GM21381 (cell line): ENCODE results near the gene IQCK.

Experiments used
- ATAC-seq: cut with Tn5 transposase; IDR thresholded peaks from one replicate; pipeline ENCODE4 v1.9.1; 2021; ENCODE audit warnings: mild to moderate bottlenecking, moderate library complexity; ENCODE audit not compliant: unreplicated experiment

IQCK gene

DNA sequence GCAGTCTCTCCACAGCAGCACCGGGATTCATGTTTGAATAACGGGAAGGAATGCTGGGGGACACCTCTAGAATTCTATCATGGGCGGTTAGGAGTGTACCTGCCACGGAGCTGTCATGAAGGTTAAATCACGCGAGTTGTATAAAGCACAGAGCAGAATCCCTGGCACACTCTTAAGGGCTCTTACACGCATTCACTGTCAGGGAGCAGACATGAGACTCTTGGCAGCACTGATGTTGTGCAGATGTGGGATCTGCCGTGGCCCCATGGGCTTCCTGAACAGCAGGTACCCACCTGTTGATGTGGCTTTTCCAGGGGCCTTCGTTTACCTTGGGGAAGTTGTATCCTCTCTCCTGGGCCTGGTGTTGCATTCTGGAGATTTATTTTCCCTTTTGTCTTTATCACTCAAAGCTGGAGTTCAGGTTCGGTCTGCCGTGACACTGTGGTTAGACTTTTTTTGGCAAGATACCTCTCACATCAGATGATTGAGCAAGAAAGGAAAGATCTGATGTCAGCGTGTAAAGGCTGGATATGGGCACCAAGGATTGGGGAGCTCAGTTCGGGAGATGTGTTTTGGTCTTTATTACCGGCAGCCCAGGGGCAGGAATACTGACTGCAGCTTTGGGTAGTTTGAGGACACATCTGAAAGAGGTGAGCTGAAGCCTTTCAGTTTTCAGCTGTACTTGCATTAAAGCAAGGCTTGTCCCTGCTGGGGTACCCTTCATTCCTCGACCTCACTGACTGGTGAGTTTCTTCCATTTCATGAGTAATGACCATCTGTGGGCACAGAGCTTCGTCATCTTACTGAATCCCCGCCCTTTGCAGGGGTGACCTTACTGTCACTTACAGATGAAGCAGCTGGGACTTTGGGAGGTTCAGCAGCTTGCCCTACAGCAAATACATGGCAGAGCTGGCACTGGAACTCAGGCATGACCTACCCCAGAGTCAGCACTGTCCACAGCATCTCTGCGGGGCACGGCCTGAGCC, 19.3 kb upstream of the IQCK start:
- no peak for ATAC-seq

DNA sequence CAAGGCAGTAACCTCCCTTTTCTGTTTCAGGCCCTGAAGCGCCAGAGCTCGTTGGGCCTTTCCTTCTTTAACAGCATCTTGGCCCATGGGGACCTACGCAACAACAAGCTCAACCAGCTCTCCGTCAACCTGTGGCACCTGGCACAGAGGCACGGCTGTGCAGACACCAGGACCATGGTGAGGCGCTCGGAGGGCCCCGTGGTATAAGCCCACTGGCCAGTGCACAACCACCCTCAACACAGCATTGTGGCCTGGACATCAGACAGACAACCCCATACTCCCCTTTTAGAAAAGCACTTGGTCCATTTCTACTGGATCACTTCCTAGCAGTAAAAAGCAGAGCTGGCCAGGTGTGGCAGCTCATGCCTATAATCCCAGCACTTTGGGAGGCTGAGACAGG, 18.6 kb upstream of the IQCK start:
- no peak for ATAC-seq

DNA sequence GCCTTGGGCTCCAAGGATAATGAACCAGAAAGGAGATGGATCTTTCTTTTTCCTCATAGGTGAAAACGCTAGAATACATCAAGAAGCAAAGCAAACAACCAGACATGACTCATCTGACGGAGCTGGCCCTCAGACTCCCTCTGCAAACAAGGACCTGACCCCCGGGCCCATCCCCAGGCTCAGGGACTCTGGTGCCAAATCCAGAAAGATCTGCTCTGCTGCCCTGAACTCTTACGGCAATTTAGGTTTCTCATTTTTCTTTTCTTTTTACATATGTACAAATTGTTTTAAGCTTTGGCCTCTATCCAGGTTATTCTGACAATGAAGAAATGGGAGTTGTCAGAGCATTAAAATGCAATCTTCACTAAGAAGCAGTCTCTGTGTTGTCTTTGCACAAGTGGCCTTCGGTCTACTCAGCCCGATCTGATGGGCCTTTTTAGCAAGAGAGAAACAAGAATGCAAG, 17.7 kb upstream of the IQCK start:
- no peak for ATAC-seq

DNA sequence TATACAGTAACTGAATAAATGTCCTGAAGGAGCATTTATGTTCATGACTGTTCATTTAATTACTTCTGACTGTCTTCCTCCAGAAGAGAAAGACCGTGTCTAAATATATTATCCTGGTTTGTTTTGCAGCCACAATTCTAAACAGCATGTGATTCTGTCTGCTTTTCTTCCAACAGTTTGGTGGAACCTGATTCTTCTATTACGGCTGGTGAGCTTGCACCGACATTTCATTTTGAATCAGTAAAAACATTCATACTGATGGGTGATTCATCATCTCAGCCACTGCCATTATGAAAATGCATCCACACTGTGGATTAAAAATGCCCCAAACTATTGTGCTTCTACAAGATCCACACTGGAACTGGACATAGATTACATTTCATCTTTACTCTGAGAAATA, 17.0 kb upstream of the IQCK start:
- ATAC-seq: no peak

DNA sequence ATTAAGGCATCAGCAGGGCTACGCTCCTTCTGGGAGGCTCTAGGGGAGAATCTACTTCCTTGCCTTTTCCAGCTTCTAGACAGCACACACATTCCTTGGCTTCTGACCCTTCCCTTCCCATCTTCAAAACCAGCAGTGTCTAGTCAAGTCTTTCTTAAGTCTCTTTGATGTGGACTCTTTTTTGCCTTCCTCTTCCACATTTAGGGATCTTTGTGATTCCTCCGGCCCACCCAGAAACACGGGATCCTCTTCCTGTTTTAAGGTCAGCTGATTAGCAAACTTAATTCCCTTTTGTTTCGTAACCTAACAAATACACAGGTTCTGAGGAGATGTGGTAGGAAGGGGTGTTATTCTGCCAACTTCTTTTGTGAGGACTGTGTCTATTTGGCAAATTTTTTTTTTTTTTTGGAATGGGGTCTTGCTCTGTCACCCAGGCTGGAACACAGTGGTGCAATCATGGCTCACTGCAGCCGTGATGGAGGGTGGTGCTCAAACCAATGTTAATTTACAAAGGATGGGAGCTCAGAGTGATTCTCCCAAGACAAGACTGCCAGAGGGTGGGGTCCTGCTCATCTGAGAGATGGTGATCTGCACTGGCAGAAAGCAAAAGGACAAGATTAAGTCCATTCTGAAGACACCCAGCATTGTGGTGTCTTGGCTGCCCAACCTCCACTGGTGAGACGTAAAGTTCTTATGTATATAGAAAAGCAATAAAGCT, 14.7 kb upstream of the IQCK start:
- ATAC-seq: no peak

DNA sequence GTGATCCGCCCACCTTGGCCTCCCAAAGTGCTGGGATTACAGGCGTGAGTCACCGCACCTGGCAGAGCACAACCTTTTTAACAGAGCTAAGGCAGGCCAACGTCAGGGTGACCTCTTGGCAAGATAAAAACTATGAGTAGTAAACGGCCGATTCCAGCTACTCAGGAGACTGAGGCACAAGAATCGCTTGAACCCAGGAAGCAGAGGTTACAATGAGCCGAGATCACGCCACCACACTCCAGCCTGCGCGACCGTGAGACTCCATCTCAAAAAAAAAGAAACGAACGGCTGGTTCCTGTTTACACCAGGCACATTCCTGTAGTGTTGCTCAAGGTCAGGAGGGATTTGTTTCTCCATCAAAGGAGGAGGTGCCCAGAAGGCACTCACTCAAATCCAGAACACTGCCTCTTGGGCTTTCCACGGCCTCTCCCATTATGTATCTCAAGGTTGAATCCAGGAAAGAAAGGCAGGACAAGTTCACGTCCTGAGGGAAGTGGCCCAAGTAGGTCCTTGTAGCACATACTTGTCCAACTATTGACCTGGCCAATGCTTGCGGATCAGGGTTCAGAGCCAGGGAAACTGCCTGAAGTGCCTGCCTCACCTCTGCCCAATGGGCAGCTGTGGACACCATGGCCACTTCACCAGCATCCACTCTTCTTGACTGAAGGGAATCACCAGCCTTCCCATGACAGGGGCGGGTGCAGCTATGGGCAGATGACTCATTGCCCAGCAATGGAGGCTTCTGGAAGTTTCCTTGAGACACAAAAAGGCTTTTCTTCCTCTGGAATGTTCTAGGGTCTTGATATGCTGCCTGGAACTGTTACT, 13.5 kb upstream of the IQCK start:
- no peak for ATAC-seq

DNA sequence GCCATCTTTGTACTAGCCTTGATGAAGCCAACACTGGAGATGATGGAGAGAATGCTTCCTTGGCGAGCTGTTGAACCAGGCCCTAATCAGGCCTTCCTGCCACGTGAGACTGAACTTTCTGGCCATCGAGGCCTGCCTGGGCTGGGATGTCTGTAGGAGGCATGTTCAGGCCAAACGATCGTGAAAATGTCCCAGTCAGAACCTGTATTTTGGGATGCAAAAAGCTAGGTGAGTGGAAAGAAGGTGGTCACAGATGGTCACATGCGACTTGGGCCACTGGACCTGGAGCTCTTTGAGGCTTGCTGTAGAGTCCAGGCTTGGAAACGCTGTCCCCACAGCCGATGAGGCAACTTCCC, 12.9 kb upstream of the IQCK start:
- no peak for ATAC-seq

DNA sequence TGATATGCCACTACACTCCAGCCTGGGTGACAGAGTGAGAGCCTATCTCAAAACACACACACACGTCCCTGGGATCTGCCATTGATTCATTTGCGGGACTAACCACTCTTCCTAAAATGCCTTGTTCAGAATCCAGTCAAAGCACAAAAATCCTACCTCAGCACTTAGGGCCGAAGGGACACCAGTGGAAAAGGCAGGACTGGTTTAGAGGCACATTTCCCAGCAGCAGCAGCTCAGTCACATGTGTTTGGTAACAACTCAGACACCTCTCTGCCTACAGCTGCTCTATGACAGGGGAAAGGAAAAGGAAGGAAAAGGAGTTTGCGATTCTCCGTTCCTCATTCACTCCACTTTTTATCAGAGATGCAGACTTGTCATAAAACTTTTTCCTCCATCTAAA, 12.2 kb upstream of the IQCK start:
- ATAC-seq: no peak

DNA sequence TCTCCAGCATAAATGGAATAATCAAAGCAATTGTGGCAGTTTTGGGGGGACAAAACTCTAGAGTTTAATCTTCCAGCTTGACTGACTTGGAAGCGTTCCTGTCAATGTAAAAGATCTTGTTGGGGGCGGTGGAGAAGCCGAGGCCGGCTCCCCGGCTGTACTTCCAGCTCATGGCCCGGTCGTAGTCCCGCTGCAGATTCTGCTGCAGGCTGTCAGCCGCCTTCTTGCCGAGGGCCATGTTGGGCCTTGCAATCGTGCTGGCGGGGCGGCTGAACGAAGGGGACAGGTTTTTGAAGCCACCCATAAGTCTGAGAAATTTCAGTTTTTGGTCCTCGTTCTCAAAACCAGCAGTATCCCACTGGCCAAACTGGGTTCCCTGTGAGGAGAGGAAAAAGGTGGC, 11.2 kb upstream of the IQCK start:
- ATAC-seq: no peak

DNA sequence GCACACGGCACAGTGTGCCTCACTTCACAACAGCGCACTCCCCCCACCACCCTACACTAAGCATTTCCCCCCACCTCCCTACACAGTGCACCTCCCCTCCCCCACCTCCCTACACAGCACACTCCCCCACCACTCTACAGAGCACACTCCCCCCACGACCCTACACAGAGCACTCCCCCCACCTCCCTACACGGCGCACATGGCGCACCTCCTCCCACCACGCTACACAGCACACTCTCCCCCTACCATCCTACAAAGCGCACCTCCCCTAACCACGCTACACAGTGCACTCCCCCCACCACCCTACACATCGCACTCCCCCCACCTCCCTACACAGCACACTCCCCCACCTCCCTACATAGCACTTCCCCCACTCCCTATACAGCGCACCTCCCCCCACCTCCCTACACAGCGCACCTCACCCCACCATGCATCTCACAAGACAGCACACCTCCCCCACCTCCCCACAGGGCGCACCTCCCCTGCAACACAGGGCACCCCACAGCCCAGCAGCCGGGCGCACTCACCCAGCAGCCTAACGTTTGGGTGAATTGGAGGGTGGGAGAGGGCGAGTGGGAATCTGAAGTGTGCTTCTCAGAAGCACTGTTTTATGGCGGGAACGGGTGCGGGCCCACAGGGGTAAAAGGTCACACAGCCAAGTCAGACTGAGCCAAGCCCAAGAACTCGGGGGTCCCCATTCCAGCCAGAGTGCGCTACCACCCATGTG, 10.3 kb upstream of the IQCK start:
- no peak for ATAC-seq

DNA sequence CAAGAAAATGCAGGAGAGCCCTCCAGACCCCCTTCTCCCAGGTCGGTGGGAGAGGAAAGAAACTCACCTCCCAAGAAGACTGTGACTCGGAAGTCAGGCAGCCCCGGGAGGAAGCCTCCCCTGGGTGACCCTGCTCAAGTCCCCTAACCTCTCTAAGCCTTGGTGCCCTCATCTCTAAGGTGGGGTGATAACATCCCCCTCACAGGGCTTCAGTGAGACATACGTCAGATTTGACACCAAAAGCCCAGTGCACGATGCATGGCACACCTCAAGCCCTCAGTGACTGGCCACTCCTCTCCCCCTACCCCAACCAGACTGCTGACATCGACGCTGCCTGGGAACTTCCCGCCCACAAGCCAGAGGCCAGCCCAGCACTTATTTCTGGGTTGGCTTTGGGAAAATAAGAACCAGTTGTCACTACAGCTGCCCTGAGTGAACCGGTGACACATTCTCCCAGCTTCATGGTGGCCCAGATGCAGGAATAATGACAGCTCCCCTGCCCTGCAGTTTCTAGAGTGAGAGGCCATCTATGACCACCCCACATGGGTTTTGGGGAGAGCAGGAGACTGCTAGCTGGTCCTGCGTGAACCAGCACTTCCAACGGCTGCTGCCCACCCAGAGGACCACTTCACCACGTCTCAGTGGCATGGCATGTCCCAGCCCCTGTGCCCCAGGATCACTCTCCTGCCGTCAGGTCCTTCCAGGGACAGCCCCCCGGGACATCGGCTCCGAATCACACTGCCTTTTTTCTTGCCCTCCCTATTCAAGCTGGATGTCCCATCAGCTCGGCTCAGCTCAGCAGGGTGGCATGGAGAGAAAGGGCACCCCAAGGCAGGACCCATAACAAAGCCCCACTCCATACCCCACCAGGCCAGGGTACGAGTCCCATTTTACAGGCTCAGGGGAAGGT, 9.5 kb upstream of the IQCK start:
- ATAC-seq: no peak

DNA sequence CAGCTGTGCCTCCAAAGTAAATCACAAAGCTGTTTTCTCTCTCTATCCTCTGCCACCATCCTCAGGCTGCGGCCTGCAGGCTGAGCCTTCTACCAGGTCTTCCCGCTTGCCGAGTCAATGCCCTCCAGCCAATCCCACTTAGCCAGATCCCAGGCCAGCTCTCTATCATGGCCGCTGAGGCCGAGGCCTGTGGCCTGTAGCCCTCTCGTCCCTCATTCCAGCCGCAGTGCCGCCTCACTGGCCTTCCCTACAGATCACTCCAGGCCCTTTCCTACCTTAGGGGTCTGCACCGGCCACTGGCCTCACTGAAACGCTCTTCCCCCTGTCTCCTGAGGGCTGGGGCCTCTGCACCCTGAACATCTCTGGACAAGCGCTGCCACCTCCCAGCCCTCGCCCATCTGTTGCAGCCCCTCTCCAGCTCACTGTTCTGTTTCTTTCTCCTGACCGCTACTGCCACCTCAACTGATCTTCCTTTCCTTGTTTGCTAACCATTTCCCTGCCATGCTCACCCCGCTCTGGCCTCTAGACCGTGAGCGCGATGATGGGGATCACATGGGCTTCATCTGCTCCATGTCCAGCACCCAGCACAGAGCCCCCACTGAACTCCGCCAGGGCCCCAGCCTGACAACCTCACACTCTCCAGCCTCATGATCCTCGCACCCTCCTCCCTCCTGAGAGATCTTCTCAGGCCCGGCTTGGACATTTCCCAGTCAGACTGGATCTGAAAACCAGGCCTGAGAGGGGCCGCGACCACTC, 8.5 kb upstream of the IQCK start:
- ATAC-seq: no peak

DNA sequence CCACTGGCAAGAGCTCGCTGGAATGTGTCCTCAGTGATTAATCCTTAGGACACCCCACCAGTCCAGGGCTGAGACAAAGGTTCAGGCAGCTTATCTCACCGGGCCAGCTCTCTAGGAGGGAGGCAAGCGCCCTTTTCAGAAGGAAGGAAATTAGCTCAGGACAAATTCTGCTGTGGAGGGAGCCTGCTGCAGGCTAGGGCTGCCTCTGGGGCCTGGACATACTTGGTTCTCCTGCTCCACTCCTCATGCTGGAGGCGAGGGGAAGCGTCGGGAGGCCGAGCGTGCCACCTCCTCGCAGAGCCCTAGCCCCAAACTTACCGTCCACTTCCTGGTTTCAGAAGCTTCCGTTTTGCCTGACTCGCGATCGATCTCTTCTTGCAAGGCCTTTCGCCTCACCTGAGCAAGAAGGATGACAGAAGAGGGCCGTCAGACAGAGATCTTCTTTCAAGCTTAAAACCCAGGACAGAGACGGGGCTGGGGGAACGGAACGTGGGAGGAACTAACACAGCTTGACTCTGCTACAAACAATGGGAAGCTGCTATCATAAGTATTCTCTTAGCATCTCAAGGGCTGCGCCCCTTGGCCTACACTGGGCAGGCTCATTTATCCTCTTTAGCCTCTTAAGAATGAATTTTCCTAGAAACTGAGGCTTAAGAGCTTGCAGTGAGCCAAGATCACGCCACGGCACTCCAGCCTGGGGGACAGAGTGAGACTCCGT, 7.7 kb upstream of the IQCK start:
- no peak for ATAC-seq

DNA sequence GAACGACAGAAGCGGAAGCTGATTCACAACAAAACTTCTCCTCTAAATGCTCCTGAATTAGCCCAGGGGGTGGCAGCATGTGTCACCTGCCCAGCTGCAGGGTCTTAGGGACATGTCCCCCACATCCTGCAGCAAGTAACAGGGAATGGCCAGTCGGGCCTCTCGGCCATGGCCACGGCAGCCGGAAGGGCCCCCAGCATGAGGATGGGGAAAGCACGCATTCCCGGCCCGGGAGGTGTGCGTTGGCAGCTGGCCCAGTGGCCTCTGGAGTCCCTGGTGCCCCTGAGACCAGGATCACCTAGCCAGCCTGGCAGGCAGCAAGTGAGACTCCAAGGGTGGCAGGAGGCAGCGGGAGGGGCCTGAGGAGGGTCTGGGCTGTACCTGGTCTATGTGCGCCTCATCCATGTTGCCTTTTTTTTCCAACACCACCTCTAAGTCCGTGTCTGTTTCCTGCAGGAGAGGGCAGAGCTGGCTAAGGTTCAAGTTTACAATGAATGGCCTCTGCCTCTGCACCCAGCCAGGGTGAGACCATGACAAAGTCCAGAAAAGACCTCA, 7.0 kb upstream of the IQCK start:
- no peak for ATAC-seq

DNA sequence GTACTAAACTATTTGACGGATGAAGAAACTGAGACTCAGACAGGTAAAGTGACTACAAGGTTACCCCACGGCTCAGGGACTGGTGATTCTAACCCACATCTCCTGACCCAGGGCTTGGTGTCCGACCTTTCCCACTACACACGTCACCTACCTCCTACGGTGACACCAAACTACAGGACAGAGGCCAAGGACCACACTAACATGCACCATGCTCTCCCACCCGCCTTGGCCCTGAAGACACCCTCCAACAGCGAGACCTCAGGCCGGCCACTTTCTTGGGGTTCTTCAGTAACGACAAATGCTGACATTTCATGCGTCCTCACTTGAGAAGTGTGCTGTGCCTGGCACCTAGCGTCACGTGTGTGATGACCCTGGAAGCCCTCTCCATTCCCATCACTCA, 6.4 kb upstream of the IQCK start:
- ATAC-seq: no peak

DNA sequence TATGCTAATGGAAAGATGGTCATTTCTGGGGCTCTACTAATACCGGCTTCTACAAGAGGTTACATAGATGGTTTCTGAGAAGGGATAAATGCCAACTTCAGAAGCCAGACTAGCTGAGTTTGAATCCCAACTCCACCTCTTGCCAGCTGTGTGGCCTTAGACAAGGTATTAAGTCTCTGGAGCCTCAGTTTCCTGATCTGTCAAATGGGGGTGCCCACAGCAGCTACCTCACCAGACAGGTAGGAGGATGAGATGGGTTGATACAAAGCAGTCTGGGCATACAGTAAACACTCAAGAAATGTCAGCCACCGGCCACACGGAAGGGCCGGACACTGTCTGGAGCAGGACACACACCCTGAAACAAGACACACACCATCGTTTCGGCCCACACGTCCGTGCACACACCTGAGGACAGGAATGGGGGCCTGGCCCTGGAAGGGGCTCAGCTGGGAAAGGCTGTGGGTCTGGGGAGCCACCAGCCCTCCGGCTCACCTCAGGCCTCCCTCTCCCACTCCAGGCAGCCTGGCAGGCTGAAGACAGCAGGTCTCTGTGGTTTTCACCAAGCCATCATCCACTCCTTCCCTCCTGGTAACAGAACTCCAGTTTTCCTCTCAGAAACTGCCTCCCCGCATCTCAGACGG, 5.5 kb upstream of the IQCK start:
- ATAC-seq: no peak

DNA sequence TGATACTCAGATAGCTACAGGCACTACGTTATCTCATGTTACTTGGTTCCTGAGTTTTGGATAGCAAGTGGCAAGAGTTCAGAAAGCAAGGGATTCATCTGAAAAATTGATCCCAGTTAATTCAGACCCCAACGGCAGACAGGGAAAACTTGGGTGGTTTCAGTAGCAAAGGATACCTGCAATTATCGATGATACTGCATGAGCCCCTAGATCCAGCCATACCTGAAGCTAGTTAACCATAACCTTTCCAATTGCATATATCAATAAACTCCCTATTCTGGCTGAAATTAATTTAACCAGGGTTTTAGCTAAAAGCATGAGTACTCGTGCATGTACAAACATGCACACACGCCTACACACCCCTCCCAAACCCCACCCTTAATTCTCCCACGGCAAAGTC, 4.4 kb upstream of the IQCK start:
- ATAC-seq: no peak

DNA sequence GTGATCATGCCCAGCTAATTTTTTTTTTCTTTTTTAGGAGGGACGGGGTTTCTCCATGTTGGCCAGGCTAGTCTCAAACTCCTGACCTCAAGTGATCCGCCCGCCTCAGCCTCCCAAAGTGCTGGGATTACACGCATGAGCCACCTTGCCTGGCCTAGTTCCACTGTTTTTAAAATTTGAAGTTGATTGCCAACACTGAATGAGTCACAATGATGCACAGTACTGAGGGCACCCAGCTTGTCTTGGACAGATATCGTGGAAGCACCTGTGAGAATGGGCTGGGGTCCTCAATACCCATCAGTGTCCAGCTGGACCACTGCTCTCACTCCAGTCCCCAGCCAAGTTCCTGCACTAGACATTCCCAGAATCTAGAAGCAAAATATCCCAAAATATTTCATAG, 2.5 kb upstream of the IQCK start:
- no peak for ATAC-seq
